ENCODE data around the gene S100A2.

The S100A2 gene

DNA sequence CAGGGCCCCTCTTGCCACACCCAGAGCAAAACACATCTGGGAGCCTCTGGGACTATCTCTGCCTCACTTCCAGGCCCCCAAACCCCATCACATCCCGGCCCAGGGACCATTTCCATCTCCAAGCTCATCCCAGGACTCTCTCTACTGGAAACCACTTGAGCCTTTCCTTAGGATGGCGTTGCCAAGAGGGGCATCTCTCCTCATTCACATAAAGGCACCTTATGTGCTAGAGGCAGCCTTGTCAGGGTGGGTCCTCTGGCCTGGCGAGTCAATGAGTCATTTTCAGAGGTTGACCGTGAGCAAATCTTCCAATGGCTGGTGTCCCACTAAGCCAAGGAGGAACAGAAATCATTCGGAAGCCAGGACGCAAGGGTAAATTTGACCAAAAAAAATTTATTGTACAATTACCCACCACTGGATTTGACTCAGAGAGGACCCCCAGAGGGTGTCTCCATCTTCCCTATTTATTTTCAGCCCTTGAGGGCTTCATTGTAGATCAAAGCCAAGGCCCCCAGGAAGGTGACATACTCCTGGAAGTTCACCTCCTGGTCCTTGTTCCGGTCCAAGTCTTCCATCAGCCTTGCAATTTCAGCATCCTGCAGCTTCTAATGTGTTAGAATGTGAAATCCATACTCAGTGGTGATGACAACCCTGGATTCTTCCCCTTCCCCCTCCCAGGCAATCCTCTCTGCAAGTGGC is 31.3 kb downstream of the S100A2 start:
- peak overlapping the region; percentile 77 to 85 for H3K4me3 ChIP-seq (ENCODE audit: low read depth in 1 of 2, low read length in 2 of 2)
- H3K27me3 ChIP-seq (ENCODE audit: control insufficient read depth in 1 of 2, insufficient read depth in 2 of 2, low read length in 2 of 2): no peaks in the 10 kb centered on the region
- H3K4me1 ChIP-seq (ENCODE audit: control insufficient read depth in 1 of 2, insufficient read depth in 2 of 2, low read length in 2 of 2): peaks cover 54 to 61% of the 10 kb centered on the region in 2 donors
- peak overlapping the region; percentile 95 to 98 for H3K9ac ChIP-seq (ENCODE audit: low read depth in 1 of 2, low read length in 2 of 2)
- H3K36me3 ChIP-seq (ENCODE audit: control insufficient read depth in 1 of 2, insufficient read depth in 2 of 2, low read length in 2 of 2): no peaks in the 10 kb centered on the region
- H3K27ac ChIP-seq (ENCODE audit: low read depth, low read length): peak overlapping the region; percentile 95
- no peaks in the 10 kb centered on the region for H3K9me3 ChIP-seq (ENCODE audit: control insufficient read depth in 1 of 2, low read length in 2 of 2)

- peak overlapping the region; percentile 95 to 98 for H3K9ac ChIP-seq (ENCODE audit: low read depth in 1 of 2, low read length in 2 of 2)
- peak overlapping the region; percentile 77 to 85 for H3K4me3 ChIP-seq (ENCODE audit: low read depth in 1 of 2, low read length in 2 of 2)
- peaks cover 54 to 61% of the 10 kb centered on the region in 2 donors for H3K4me1 ChIP-seq (ENCODE audit: control insufficient read depth in 1 of 2, insufficient read depth in 2 of 2, low read length in 2 of 2)
- H3K27ac ChIP-seq (ENCODE audit: low read depth, low read length): peak overlapping the region; percentile 77
- H3K36me3 ChIP-seq (ENCODE audit: control insufficient read depth in 1 of 2, insufficient read depth in 2 of 2, low read length in 2 of 2): no peaks in the 10 kb centered on the region
- H3K9me3 ChIP-seq (ENCODE audit: control insufficient read depth in 1 of 2, low read length in 2 of 2): no peaks in the 10 kb centered on the region
- H3K27me3 ChIP-seq (ENCODE audit: control insufficient read depth in 1 of 2, insufficient read depth in 2 of 2, low read length in 2 of 2): no peaks in the 10 kb centered on the region
Observed at GRCh38 chr1:153533689-153534201, 31.9 kb downstream of the S100A2 start.

GRCh38 chr1:153532769-153533599 is 32.7 kb downstream of the S100A2 start:
- Histone ChIP-seq H3K27ac (ENCODE audit: low read depth, low read length) (peak overlapping the region; percentile 77), H3K4me3 (ENCODE audit: low read depth in 1 of 2, low read length in 2 of 2) (peak overlapping the region; percentile 77 to 85), H3K27me3 (ENCODE audit: control insufficient read depth in 1 of 2, insufficient read depth in 2 of 2, low read length in 2 of 2) (no peaks in the 10 kb centered on the region), H3K9ac (ENCODE audit: low read depth in 1 of 2, low read length in 2 of 2) (peak overlapping the region; percentile 95 to 98), H3K9me3 (ENCODE audit: control insufficient read depth in 1 of 2, low read length in 2 of 2) (no peaks in the 10 kb centered on the region), H3K36me3 (ENCODE audit: control insufficient read depth in 1 of 2, insufficient read depth in 2 of 2, low read length in 2 of 2) (no peaks in the 10 kb centered on the region), H3K4me1 (ENCODE audit: control insufficient read depth in 1 of 2, insufficient read depth in 2 of 2, low read length in 2 of 2) (peaks cover 50 to 59% of the 10 kb centered on the region in 2 donors)

- no peaks in the 10 kb centered on the region for H3K36me3 ChIP-seq (ENCODE audit: control insufficient read depth in 1 of 2, insufficient read depth in 2 of 2, low read length in 2 of 2)
- no peaks in the 10 kb centered on the region for H3K9me3 ChIP-seq (ENCODE audit: control insufficient read depth in 1 of 2, low read length in 2 of 2)
- peak overlapping the region; percentile 77 for H3K27ac ChIP-seq (ENCODE audit: low read depth, low read length)
- H3K9ac ChIP-seq (ENCODE audit: low read depth in 1 of 2, low read length in 2 of 2): peak overlapping the region; percentile 95 to 98
- peak overlapping the region; percentile 77 to 85 for H3K4me3 ChIP-seq (ENCODE audit: low read depth in 1 of 2, low read length in 2 of 2)
- H3K4me1 ChIP-seq (ENCODE audit: control insufficient read depth in 1 of 2, insufficient read depth in 2 of 2, low read length in 2 of 2): peaks cover 46 to 52% of the 10 kb centered on the region in 2 donors
- H3K27me3 ChIP-seq (ENCODE audit: control insufficient read depth in 1 of 2, insufficient read depth in 2 of 2, low read length in 2 of 2): no peaks in the 10 kb centered on the region
Observed at GRCh38 chr1:153532181-153532580, 33.5 kb downstream of the S100A2 start.

DNA sequence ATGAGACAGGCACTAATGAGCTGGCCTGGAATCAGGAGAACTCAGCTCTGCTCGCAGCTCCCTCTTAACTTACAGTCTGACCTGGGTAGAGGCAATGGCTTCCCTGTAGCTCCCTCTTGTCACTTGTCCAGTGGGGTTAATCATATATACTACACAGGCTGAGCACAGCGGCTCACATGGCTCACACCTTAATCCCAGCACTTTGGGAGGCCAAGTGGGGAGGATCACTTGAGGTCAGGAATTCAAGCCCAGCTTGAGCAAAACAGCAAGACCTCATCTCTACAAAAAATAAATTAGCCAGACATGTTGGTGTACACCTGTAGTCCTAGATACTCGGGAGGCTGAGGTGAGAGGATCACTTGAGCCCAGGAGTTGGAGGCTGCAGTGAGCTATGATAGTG is 34.0 kb downstream of the S100A2 start:
- Histone ChIP-seq H3K36me3 (ENCODE audit: control insufficient read depth in 1 of 2, insufficient read depth in 2 of 2, low read length in 2 of 2) (no peaks in the 10 kb centered on the region), H3K27ac (ENCODE audit: low read depth, low read length) (no peak overlapping the region), H3K9ac (ENCODE audit: low read depth in 1 of 2, low read length in 2 of 2) (no peak overlapping the region), H3K4me1 (ENCODE audit: control insufficient read depth in 1 of 2, insufficient read depth in 2 of 2, low read length in 2 of 2) (peaks cover 40 to 46% of the 10 kb centered on the region in 2 donors), H3K4me3 (ENCODE audit: low read depth in 1 of 2, low read length in 2 of 2) (no peak overlapping the region), H3K27me3 (ENCODE audit: control insufficient read depth in 1 of 2, insufficient read depth in 2 of 2, low read length in 2 of 2) (no peaks in the 10 kb centered on the region), H3K9me3 (ENCODE audit: control insufficient read depth in 1 of 2, low read length in 2 of 2) (no peaks in the 10 kb centered on the region)

GRCh38 chr1:153527683-153528040 is 38.0 kb downstream of the S100A2 start:
- no peaks in the 10 kb centered on the region for H3K36me3 ChIP-seq (ENCODE audit: control insufficient read depth in 1 of 2, insufficient read depth in 2 of 2, low read length in 2 of 2)
- H3K4me3 ChIP-seq (ENCODE audit: low read depth in 1 of 2, low read length in 2 of 2): no peak overlapping the region
- H3K27ac ChIP-seq (ENCODE audit: low read depth, low read length): no peak overlapping the region
- no peaks in the 10 kb centered on the region for H3K27me3 ChIP-seq (ENCODE audit: control insufficient read depth in 1 of 2, insufficient read depth in 2 of 2, low read length in 2 of 2)
- no peak overlapping the region for H3K9ac ChIP-seq (ENCODE audit: low read depth in 1 of 2, low read length in 2 of 2)
- H3K9me3 ChIP-seq (ENCODE audit: control insufficient read depth in 1 of 2, low read length in 2 of 2): no peaks in the 10 kb centered on the region
- peaks cover 12 to 20% of the 10 kb centered on the region in 2 donors for H3K4me1 ChIP-seq (ENCODE audit: control insufficient read depth in 1 of 2, insufficient read depth in 2 of 2, low read length in 2 of 2)

- Histone ChIP-seq H3K27me3 (ENCODE audit: control insufficient read depth in 1 of 2, insufficient read depth in 2 of 2, low read length in 2 of 2) (no peaks in the 10 kb centered on the region), H3K9ac (ENCODE audit: low read depth in 1 of 2, low read length in 2 of 2) (no peak overlapping the region), H3K27ac (ENCODE audit: low read depth, low read length) (no peak overlapping the region), H3K36me3 (ENCODE audit: control insufficient read depth in 1 of 2, insufficient read depth in 2 of 2, low read length in 2 of 2) (no peaks in the 10 kb centered on the region), H3K4me1 (ENCODE audit: control insufficient read depth in 1 of 2, insufficient read depth in 2 of 2, low read length in 2 of 2) (peaks cover 7 to 16% of the 10 kb centered on the region in 2 donors), H3K4me3 (ENCODE audit: low read depth in 1 of 2, low read length in 2 of 2) (no peak overlapping the region), H3K9me3 (ENCODE audit: control insufficient read depth in 1 of 2, low read length in 2 of 2) (no peaks in the 10 kb centered on the region)
Observed at GRCh38 chr1:153527023-153527682, 38.5 kb downstream of the S100A2 start.

GRCh38 chr1:153526132-153526543 is 39.5 kb downstream of the S100A2 start:
- H3K9ac ChIP-seq (ENCODE audit: low read depth in 1 of 2, low read length in 2 of 2): no peak overlapping the region
- H3K27ac ChIP-seq (ENCODE audit: low read depth, low read length): no peak overlapping the region
- H3K9me3 ChIP-seq (ENCODE audit: control insufficient read depth in 1 of 2, low read length in 2 of 2): no peaks in the 10 kb centered on the region
- no peak overlapping the region for H3K4me3 ChIP-seq (ENCODE audit: low read depth in 1 of 2, low read length in 2 of 2)
- no peaks in the 10 kb centered on the region for H3K36me3 ChIP-seq (ENCODE audit: control insufficient read depth in 1 of 2, insufficient read depth in 2 of 2, low read length in 2 of 2)
- H3K4me1 ChIP-seq (ENCODE audit: control insufficient read depth in 1 of 2, insufficient read depth in 2 of 2, low read length in 2 of 2): peaks cover 3 to 10% of the 10 kb centered on the region in 2 donors
- no peaks in the 10 kb centered on the region for H3K27me3 ChIP-seq (ENCODE audit: control insufficient read depth in 1 of 2, insufficient read depth in 2 of 2, low read length in 2 of 2)

DNA sequence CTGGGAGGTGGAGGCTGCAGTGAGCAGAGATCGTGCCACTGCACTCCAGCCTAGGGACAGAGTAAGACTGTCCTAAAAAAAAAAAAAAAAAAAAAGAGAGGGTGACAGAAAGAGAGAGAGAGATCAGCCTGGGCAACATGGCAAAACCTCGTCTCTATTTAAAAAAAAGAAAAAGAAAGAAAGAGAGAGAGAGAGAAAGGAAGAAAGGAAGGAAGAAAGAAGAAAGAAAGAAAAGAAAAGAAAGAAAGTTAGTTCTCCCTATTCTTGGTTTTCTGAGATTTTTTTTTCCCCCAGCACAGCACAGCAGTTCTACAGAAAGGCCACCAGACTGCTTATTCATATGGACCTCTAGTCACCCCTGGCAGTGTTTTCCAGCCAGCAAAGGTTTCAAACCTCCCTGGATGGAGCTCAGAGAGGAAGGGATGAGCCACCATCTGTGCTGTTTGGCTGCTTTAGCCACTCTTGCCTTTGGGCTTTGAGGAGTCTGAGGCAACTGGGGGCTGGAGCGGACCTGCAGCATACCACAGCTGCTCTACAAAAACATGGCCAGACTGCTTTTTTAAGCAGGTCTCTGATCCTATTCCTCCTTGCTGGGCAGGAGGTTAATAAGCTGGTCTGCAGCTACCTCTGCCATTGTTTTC is 40.4 kb downstream of the S100A2 start:
- Histone ChIP-seq H3K4me3 (ENCODE audit: low read depth in 1 of 2, low read length in 2 of 2) (no peak overlapping the region), H3K4me1 (ENCODE audit: control insufficient read depth in 1 of 2, insufficient read depth in 2 of 2, low read length in 2 of 2) (peaks cover 9 to 18% of the 10 kb centered on the region in 2 donors), H3K9me3 (ENCODE audit: control insufficient read depth in 1 of 2, low read length in 2 of 2) (no peaks in the 10 kb centered on the region), H3K27me3 (ENCODE audit: control insufficient read depth in 1 of 2, insufficient read depth in 2 of 2, low read length in 2 of 2) (no peaks in the 10 kb centered on the region), H3K36me3 (ENCODE audit: control insufficient read depth in 1 of 2, insufficient read depth in 2 of 2, low read length in 2 of 2) (no peaks in the 10 kb centered on the region), H3K27ac (ENCODE audit: low read depth, low read length) (no peak overlapping the region), H3K9ac (ENCODE audit: low read depth in 1 of 2, low read length in 2 of 2) (no peak overlapping the region)
